ENCODE data around the gene HELZ.
"Not testable (repeated sequence)": the region's sequence is repeated elsewhere in the genome, so short reads cannot be mapped to it uniquely, and the experiment has no call there.

The HELZ gene

DNA sequence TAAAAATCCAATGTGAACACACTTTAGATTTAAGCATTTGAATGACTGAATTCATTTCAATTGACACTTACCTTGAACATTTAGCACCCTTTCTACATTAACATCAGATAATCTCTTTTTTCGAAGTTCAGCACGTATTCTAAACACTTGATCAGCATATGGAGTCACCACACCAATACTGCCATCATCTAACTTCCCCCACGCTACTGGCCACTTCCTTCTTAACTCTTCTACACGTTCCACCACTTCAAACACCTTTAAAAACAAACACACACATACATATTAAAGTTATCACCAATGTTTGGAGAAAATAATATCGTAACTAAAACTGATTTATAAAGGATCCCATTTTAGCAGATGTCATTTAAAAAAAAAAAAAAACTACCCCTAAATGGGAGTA is 107.1 kb downstream of the HELZ start:
- DNase-seq: no peak

DNA sequence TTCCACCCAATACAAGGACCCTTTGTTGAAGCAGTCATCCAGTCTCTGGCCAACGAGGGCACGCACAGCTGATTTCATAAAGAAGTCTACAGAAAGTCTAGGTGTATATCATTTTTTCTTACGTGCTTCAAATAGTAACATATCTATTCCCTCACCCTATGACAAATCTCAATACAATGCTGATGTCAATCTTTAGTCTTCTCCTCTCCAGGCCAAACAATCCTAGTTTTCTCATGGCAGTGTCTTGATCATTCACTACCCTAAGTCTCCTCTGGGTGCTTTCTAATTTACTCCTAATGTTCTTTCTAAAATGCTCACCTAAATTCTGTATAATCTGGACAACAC is 108.0 kb downstream of the HELZ start:
- DNase-seq: no peak

DNA sequence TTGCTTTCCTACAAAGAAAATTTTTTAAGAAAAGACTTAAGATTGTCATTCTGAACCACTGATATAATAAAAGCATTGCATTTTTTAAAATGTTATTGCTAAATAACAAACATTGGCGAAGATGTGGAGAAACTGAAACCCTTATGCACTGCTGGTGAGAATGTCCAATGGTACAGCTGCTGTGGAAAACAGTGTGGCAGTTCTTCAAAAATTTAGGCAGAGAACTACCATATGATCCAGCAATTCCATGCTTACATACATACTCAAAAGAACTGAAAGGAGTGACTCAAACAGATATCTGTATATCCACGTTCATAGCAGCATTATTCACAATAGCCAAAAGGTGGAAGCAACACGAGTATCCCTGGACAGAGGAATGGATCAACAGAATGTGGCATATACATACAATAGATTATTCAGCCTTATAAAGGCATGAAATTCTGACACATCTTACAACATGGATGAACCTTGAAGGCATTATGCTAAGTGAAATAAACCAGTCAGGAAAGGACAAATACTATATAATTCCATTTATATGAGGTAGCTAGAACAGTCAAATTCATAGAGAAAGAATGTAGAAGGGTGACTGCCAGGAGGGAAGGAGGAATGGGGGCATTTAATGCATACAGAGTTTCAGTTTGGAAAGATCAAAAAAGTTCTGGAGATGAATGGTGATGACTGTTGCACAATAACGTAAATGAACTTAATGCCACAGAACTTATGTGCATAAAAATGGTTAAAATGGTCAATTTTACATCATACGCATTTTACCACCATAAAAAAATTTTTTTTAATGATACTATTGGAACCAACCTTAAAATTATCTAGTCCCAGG is 108.6 kb downstream of the HELZ start:
- DNase-seq: no peak

DNA sequence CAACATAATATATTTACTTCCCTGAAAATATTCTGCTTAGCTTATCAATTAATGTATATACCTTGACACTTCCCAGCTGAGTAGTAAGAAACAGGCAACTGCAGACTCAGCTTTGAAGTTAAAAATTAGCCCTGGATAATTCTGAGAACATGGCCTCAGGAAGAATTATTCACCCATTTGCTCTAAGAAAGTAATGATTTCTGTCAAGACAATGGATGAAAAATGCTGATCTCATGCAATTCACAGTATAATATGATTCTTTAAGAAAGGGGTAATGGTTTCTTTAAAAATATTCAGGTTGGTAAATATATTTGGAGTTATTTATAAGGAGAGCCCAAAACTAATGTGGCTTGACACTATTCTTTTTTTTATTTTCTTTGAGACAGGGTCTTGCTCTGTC is 111.8 kb downstream of the HELZ start:
- no peak for DNase-seq

DNA sequence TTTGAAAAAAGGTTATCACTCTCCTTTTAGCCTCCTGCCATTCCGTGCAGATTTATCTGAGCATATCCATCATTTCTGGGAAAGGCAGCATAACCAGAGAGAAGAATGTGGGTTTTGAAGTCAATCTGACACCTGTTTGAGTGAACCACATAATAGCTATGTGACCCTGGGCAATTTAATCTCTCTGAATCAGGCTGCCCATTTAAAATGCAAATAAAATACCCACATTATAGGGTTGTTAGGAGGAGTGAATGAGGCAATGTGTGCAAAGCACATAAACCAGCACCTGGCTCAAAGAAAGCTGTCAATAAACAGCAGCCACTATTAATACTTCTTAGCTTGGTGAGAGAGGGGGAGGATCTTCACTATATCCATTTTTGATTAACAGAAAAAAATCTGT is 112.6 kb downstream of the HELZ start:
- peak; percentile 95 for DNase-seq

DNA sequence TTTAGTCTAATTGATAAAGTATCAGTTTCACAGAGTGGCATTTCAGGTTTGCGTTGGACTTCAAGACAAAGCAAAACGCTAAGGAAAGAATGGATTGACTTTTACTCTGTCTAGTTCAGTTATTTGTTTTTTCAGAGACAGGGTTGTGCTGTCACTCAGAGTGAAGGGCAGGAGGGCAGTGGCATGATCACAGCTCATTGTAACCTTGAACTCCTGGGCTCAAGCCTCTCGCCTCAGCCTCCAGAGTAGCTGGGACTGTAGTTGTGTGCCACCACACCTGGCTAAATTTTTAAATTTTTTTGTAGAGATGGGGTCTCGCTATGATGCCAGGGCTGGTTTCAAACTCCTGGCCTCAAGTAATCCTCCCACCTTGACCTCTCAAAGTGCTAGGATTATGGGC is 114.2 kb downstream of the HELZ start:
- DNase-seq: no peak

DNA sequence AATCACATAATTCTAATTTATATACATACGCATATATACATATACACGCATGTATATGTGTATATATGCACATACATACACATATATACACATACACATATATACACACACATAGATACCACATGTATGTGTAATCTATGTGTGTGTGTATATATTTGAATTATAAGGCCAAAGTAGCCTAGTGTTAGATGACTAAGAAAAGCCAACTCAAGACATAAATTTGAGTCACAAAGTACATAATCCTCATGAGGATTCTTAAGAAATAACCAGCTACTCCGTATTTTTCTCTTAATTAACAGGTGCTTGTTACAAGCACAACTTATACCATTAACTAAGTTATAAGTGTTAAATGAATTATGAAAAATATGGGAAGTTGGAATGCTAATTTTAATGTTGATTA is 115.7 kb downstream of the HELZ start:
- no peak for DNase-seq

DNA sequence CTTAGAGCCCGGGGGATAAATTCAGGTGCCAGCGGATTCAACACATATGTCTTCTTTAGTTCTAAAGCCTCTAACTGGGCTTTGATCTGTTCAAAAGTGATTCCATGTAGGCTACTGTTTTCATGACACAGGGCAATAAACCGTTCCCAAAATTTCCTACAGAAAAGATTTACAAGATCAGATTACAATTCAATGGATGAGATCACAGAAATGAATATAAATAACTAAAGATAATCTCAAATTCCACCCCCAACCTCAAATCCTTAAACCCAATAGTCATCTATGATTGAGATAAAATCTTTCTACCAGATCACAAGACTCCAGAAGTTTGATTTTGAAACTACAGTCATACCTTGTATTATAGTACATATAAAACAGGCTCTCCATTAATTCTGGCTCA is 116.3 kb downstream of the HELZ start:
- no peak for DNase-seq

DNA sequence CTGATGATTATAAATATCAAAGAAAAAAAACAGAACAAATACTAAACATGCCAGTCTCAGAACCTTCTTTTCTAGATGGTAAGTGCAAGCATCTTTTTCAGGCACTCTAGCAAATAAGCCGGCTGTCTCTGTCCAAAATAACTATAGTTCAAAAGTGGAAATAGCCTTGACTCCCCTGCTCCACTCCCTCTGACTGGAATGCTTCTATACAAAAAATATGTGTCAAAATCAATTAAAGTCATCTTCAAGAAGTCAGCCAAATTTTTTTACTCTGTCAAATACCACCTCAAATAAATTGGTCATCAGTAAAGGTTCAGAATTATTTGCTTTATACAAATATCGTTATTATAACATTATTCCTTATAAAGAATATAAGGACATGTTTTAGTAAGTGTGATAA is 117.1 kb downstream of the HELZ start:
- no peak for DNase-seq

DNA sequence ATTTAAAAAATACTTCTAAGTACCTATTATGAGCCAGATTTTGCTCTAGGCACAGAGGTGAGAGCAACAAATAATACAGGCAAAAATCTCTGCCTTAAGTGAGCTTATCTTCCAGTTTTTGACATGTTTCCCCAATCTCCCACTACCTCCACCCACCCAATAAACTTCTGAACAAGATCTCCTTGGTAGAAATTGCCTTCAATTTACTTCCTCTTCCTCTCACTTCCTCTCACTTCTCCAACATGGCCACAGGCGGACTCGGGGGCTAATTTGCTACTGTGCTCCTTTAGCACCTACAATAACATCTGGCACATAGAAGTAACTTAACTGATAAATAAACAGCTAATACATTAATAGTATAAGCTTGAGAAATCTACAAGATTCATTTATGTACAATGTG is 118.0 kb downstream of the HELZ start:
- DNase-seq: no peak

DNA sequence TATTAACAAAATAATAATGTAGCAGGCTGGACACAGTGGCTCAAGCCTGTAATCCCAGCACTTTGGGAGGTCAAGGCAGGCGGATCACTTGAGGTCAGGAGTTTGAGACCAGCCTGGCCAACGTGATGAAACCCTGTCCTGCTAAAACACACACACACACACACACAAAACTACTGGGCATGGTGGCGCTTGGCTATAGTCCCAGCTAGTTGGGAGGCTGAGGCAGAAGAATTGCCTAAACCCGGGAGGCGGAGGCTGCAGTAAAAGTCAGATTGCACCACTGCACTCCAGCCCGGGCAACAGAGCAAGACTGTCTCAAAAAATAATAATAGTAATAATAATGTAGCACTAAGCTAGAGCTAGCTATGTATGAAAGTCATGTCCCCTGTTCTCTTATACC is 118.5 kb downstream of the HELZ start:
- DNase-seq: not testable (repeated sequence)

DNA sequence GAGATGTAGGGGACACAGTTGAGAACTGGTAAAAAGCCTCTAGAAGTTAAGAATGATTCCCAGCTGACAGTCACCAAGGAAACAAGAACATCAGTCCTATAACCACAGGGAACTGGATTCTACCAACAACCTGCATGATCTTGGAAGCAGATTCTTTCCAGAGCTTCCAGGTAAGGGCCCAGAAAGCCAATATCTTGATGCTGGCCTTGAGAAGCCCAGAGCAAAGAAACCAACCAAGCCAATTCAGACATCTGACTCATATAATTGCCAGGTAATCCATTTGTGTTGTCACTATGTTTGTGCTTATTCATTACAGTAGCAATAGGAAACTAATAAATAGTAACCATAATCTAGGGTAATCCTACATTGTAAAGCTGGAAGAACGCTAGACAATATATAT is 119.1 kb downstream of the HELZ start:
- DNase-seq: no peak

DNA sequence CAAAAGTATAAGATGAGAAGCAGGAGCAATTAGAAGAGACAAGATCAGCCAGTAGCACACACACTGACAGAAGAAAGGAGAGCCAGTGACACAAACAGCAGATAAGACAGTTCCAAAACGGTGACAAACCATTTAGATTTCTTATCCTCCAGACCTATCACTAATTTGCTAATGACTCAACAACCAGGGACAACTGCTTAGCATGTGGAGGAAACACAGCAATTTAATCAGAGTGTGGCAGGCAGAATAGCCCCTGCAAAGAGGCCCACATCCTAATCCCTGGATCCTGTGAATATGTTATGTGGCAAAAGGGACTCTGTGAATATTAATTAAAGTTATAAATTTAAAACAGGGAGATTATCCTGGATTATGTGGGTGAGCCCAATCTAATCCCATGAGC is 119.6 kb downstream of the HELZ start:
- DNase-seq: no peak

DNA sequence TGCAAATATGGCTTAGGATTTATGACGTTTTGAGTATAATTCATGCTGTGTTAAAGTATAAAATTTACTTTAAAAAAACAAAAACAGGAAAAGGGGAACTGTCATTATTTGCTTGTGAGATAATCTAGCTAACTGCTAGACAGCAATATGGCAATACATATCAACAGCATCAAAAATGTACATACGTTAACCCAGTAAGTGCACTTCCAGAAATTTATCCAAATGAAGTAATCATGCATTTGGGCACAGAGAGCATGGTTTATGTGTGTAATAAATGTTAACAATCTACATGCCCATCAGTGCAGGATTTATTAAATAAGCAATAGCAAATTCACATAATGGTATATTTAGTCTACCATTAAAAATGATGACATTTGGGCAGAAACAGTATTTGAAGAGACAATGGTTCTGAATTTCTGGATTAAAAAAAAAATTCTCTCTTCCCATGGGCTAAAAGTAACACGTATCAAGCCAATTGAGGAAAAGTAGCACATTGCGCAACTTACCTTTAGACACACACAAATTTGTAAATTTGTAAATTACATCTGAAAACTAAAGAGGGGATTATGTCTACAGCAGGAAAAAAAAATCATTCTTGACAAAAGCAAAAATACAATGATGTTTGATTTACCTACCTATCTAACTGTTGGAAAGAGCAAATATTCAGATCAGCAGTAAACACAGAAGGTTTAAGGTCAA is 120.4 kb downstream of the HELZ start:
- DNase-seq: peak; percentile 65

DNA sequence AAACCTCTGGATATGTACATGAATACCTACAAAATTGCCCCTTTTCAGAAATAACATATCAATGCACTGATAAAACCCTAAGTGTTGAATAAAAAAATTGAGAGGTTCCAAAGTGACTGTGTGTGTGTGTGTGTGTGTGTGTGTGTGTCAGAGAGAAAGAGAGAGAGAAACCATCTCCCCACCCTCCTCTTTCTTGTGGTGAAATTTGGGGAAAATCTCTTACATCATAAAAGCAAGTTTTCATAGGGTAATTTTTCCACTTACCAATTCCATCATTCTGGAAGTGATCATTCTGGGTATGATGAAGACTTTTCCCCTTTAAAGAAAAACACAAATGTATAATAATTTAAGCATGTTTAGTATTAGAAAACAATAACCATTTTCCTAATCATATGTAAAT is 121.3 kb downstream of the HELZ start:
- DNase-seq: no peak

DNA sequence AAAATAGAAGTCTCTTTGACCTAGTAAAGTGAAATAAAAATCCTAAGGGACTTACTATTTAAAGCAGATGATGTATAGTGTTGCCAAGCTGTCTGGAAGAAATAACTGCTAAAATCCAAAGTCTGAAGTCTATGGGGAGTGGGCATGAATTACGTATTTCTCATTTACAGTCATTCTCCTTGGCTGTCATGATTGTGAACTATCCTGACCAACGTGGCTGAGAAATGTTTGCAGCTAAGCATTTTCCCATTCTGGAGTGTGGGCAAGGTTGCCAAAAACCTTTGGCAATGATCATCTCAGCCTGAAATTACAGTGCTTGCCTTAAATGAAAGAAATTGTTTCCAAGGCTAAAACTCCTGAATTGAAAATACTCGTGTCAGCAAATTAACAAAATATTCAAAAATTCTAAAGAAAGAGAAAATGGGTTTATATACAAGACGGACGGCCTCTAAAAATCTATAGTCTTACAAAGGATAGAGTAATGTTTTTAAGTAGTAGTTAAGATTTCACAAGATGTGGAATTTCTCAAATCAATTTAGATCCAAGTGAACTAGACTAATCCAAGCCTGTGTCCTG is 123.6 kb downstream of the HELZ start:
- no peak for DNase-seq

DNA sequence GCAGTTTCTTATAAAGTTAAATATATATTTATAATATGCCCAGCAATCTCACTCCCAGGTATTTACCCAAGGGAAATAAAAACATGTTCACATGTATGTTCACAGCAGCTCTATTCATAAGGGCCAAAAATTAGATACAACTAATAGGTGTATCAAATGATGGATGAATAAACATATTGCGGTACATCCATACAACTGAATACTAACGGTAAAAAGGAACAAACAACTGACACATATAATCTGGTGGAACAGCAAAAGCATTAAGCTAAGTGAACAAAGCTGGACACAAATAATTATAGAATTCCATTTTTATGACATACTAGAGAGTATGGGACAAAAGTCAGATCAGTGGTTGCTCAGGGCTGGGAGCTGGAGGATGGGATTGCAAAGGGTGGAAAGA is 125.9 kb downstream of the HELZ start:
- no peak for DNase-seq

DNA sequence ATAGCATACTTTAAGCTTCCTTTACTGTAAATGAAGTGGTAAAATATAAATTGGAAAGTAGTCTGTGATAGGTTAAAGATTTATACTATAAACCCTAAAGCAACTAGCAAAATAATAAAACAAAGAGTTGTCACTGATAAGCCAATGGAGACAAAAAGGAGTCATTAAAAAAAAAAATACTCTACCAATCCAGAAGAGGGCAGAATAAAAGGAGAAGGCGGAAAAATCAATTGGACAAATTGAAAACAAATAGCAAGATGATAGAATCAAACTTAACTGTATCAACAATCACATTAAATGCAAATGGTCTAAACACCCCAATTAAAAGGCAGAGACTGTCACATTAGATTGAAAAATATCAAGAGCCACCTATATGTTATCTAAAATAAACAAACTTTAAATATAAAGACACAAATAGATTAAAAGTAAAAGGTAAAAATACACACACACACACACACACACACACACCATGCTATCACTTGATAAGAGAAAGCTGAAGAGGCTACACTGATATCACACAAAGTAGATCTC is 128.9 kb downstream of the HELZ start:
- DNase-seq: no peak

DNA sequence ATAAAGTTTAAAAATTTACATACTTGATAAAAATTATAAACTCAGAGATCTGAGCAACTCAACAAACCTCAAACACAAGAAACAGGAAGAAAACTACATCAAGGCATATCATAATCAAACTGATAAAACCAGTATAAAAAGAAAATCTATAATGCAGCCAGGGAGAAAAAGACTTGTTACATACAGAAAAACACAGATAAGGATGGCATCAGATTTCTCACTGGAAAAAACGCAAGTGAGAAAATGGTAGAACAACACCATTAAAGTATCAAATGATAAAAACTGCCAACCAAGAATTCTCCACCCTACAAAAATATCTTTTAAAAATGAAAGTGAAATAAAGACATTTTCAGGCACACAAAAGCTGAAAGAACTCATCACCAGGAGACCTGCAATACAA is 129.6 kb downstream of the HELZ start:
- DNase-seq: no peak

DNA sequence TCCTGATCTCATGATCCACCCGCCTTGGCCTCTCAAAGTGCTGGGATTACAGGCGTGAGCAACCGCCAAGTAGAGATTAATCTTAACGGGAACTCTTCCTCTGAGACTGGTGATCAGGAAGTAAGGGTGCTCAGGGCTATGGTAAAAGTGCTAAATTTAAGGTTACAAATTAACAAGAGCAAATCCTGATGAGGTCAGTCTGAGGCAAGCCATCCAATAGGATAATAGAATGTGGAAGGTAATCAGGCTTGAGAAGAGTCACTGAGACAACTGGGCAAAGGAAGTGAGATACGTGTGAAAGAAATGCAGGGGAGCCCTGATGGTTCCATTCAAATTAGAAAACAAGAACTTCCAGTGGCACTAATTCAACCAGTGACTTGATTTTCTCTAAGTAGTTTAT is 131.5 kb downstream of the HELZ start:
- DNase-seq: no peak

DNA sequence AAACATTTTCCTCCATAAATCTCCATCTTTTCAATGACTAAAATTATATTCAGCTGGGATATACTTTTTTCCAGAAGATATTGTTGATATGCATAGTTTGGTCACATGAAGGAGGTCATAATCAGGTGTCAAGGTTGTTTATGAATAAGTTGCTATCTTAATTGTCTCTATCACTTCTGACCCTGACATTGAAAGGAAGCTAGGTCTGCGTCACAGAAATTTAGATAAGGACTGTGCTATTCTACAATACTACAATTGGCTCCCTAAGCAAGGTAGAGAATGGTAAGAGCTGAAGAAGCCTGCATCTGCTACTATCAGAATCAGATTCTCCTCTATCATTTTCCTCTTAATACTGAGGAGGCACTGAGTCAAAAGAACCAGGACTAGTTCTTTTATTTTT is 133.2 kb downstream of the HELZ start:
- DNase-seq: no peak

DNA sequence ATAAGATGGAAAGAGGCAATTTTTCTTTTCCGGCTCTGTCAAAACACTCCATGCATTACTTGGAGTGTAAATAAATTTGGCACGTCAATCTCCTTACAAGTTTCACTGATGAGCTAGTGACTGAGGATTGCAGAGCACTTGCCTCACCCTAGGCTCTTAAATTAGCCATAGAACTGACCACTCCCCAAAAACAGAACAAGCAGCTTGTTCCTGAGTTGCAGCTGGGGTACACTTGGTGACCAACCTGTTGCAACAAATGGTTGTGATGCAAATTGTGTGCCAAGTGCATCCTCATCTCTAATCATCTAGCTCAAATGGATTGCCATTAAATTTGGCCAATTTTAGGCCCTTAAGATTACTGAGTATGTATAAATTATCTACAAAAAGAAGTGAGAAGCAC is 133.7 kb downstream of the HELZ start:
- DNase-seq: no peak

DNA sequence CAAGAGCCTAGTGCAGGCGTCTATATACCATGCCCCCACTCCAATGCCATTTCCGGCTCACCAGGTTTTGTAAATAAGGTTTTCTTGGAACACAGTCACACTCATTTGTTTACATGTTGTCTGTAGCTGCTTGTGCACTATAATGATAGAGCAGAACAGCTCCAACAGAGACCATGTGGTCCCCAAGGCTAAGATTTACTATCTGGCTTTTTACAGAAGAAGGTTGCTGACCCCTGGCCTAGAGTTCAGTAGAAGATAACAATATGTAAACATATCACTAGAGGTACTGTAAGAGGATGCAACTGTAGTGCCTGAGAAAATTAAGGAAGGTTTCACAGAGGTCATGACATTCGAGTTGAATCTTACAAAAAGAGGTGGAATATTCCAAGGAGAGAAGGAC is 134.4 kb downstream of the HELZ start:
- DNase-seq: peak; percentile 49

DNA sequence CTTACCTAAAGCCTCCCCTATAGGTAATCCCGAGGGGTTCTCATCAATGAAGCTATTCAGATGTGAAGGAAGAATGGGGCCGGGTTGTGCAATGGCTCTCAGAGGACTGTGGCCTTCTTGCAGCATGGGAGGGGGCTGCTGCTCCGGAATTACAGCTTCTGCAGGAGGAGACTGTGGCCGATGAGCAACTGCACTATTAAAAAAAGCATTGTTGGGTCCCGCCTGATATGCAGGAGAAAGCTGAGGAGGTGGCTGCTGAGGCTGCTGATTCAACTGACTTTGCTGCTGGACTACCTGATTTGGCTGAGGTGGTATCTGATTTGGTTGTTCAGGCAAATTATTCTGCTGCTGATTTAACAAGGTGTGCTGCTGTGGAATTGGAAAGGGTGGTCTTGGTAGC is 135.9 kb downstream of the HELZ start:
- no peak for DNase-seq
